ENCODE data around the gene LENG9. TPM values are rescaled to one million over a fixed set of nuclear protein-coding genes. Genes with fewer than 3 reads are reported as not detected.
"Not testable (repeated sequence)": the region's sequence is repeated elsewhere in the genome, so short reads cannot be mapped to it uniquely, and the experiment has no call there.

LENG9 gene
- 6.0 and 7.5 TPM in 2 replicates for total RNA-seq

DNA sequence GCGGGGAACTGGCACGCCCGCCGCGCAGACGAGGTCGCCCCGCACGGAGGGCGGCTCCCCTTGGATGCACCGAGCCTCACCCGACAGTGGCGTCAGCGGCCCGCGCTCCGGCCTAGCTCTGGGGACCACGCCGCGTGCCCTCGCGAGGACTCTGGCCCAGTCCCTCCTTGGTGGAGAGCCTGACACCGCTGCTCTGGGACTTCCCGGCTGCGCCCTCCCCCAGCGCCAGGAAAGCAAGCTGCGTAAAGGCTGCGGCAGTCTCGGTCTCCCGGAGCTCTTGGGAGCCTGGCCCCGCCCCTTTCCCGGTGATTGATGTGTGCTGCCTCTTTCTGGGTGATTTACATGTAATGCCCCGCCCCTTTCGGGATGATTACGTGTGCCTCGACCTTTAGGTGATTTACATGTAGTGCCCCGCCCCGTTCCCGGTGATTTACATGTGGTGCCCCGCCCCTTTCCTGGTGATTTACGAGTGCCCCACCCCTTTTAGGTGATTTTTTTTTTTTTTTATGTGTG, at the start of gene LENG9:
TSS of gene LENG9 (minus strand) at position 248 of the 513 bp plus-strand sequence. CDS start 252 bp downstream, outside the sequence.
- DNase-seq = peak; percentile 100

DNA sequence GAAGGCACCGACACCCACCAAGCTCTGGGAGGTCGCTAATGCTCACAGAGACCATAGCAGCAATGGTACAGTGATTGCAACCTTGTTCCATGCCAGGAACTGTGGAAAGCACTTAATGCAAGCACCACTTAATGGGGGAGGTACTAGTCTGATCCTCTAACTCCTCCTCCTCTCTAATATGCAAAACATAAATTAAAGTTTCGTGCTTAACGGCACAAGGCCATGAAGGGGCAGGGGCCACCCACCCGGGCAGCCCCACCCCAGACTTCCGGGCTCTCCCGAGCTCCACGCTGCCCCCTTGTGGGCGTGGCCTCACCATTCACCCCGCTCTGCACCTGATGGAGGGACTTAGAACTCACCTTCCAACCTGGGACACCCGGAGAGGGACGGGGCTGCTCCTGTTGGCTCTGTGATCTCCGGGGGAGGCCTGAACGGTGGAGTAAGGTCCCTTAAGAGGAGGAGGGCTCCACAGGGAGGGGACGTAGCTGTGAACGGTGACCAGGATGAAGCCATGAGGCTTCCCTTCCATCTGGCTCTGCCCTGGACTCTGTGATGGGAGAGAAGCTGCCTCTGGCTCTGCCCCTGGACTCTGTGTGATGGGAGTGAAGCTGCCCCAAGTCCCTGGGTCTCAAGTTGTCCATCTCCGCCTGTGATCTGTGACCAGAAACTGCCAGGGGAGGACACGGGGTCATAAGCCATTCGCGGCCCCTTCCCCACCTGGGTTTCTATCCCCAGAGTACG, 45.8 kb upstream of the LENG9 start:
- DNase-seq = not testable (repeated sequence)

DNA sequence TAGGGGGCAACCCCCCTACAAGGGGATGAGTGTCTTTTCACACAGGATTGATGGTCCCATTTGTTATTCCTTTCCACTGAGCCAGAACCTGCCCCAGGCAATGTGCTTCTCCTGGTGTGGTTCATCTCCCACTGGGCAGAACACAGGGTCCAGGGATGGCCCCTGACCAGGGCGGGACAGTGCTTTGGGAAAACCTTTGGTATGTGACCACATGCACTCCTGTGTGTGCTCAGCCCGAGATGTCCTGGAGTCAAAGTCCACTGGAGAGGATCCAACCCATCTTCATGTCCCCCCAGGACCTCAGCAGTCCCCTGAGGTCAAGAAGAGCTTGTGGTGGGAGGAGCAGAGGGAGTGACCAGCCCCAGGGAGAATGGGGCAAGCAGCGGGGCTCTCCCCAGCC, 44.9 kb upstream of the LENG9 start:
- DNase-seq = not testable (repeated sequence)

DNA sequence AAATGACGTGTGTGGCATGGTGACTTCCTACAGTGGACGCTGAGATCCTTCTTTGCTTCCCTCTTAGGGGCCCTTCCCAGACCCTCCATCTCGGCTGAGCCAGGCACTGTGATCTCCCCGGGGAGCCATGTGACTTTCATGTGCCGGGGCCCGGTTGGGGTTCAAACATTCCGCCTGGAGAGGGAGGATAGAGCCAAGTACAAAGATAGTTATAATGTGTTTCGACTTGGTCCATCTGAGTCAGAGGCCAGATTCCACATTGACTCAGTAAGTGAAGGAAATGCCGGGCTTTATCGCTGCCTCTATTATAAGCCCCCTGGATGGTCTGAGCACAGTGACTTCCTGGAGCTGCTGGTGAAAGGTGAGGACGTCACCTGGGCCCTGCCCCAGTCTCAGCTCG, 44.2 kb upstream of the LENG9 start:
- no peak for DNase-seq

DNA sequence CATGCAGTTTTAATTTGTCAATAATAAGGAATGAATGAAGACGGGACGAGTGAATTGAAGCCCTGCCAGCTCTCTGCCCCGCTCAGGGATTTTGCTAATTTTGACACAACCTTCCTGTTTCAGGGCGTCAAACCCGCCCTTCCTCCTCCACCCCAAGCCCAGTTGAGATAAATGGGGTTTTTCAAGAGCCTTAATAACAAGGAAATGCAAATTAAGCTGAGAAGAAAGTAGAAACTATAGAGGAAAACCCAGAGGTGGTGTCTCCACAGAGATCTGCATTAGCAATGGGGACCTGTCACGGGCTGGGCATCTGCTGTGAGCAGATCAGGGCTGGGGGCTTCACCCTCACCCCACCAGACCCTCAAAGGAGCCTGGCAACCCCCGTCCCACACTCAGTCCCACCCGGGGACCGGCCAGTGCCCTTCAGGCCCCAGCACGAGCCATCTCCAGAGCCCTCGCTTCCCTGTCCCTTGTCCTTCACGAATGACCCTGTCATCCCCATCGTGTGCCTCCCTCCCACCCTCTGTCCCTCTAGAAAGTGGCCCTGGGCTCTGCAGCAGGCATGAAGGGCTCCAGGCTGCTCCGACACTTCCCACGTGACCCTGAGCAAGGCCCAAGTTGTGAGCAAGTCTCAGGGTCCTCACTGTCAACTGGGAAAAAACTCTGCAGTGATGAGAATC, 43.6 kb upstream of the LENG9 start:
- DNase-seq = not testable (repeated sequence)

DNA sequence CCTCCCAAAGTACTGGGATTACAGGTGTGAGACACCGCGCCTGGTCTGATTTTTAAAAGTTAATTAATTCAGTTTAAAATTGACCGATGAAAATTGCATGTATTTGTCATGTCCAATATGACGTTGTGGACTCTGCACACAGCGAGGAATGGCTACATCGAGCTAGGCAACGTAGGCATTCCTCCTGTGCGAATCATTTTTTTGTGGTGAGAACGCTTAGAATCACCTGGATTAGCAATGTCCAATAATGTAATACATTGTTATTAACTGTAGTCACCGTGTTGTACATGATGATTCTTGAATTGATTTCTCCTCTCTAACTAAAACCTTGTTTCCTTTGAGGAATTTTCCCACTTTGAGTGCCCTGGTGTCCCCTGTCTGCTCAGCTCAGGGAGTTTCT, 42.5 kb upstream of the LENG9 start:
- no peak for DNase-seq

DNA sequence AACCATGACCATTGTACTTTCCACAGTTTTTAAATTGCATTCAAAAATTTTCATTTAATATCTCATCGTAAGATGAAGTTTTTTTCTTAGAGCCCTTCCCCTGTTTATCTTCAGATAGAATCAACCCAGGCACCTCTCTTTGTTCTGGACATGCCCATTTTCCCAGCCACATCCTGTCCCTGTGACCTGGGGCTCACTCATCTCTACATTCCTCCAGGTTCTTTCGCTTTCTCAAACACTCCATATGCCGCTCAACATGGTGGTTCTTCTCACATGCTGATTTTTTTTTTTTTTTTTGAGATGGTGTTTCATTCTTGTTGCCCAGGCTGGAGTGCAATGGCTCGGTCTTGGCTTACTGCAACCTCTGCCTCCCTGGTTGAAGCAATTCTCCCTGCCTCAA, 42.0 kb upstream of the LENG9 start:
- not testable (repeated sequence) for DNase-seq

DNA sequence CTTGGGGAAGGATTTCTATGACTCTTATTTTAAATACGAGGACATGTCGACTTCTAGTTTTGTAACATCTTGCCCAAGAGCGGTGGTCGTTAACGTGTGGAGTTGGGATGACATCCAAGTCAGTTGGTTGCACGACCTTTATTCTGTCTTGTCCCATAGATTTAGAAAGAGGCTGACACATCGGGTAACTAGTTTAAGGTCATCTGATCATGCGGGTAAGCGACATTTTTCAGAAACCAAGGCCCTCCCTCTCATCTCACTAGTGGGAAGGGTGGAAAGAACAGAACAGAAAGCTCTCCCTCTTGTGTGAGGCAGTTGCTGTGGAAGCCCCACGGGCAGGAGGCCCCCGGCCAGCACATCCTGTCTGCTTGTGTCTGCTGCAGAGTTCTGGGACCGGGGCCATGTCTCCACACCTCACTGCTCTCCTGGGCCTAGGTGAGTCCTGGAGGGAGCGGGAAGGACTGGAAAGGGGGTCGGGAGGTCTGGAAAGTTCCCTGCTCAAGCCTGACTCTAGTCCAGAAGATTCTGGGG, 39.0 kb upstream of the LENG9 start, which contains the start of gene LAIR2:
TSS of gene LAIR2 (plus strand) at position 314 of the 531 bp plus-strand sequence. CDS start at position 402, 88 bp downstream.
- DNase-seq = no peak

DNA sequence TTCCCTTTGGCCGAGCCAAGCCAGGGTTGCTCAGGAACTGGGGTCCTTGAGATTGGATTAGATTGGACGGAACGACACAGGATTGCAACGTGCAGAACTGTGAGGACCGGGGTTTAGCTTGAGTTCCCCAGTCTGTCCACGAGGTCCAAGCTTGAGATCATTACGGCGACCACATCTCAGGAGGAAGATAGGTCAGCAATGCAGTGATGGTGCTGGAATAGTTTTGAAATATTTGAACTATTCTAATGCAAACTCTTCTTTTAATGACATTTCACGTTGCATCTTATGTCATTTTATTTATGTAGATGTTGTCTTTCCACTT, 34.8 kb upstream of the LENG9 start:
- DNase-seq = not testable (repeated sequence)

DNA sequence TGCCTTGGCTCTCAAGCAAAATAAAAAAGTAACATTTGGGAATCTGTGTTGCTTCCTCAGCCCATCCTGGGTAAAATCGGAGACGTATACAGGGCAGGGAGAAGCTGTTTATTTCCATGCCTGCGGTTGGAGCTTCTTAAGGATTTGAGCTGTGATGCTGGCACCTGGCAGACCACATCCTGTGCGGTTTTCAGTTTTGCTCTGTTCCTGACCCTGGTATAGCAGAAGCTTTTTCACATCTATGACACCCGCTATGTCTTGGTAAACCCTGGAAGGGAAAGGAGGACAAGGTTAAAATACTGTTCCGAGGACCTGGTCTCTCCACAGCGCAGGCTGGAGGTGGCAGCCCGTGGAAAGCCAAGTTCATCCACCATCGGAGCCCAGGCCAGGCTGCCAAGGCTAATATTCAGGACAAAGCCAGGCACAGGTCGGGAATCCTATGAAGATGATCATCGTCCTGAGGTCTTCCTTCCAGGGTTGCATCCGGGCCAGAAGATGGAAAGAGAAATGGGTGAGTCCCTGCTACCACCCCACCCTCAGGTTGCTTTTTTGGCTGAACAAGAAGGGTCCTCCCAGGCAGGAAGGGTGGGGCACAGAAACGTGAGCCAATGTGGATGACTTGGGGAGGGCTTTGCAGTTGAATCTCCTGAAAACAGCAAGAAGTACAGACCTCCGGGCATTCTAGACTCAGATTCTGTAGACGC, 34.3 kb upstream of the LENG9 start:
- DNase-seq = not testable (repeated sequence)

DNA sequence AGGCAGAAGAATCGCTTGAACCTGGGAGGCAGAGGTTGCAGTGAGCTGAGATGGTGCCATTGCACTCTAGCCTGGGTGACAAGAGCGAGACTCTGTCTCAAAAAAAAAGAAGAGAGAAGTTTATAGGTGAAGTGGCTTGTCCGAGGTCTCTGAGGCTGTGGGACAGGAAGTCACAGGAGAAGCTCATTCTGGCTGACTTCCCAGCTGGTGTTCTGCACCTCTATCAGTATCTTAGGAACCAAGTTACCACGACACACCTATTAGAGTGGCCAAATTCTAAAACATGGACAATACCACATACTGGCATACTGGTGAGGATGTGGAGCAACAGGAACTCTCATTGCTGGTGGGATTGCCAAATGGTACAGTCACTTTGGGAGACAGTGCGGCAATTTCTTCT, 31.7 kb upstream of the LENG9 start:
- DNase-seq = not testable (repeated sequence)

DNA sequence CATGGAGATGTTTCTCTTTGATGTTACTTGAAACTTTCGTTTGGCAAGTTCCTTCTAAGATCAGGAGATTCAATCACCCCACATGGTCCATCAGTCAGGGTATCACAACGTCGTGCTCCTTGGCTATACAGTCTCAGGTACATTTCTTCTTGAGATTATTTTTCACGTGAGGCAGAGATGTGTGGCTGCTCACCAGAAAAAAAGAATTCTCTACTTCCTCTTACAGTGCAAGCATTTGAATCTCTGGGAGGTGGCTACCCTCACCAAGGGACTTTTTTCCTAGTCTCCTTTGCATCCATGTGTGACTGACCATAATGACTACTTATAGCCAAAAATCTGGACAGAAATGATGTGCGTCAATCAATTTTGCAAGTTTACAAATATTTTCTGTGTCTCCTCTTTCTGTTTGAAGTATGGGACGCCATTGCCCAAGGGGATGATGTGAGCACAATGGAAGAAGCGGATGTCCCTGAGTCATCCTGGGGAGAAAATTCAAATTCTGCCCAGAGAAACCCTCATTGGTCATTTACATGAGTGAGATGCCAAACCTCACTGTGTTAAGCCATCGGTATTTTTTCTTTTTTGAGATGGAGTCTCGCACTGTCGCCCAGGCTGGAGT, 30.5 kb upstream of the LENG9 start:
- DNase-seq = no peak

DNA sequence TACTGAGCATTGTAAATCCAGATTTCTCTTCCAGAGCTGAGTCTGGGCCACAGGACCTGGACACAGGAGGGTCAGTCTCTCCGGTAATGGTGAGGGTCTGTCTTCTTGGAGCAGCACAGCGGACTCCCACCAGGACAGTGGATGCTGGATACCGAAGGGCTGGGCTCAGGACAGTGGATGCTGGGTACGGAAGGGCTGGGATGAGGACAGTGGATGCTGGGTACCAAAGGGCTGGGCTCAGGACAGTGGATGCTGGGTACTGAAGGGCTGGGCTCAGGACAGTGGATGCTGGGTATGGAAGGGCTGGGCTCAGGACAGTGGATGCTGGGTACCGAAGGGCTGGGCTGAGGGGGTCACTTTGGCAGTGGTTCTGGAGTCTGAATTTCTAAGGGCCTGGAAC, 29.5 kb upstream of the LENG9 start:
- DNase-seq = not testable (repeated sequence)

DNA sequence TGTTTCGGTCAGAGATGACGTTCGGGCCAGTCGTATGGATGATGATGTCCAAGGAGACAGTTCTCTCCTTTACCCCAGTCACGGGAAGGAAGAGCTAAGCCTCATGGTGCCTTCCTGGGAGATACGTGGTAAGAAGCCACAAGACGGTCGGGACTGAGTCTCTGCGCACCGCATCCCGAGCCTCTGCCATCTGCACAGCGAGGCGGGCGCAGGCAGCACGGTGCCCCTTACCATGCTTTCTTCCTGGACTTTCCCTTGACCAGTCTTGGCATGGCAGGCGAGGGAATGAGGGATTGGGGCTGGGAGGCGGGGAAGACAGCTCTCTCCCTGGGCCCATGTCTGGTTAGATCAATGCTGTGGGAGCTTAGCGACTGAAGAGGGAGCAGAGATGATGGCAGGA, 29.0 kb upstream of the LENG9 start:
- no peak for DNase-seq

DNA sequence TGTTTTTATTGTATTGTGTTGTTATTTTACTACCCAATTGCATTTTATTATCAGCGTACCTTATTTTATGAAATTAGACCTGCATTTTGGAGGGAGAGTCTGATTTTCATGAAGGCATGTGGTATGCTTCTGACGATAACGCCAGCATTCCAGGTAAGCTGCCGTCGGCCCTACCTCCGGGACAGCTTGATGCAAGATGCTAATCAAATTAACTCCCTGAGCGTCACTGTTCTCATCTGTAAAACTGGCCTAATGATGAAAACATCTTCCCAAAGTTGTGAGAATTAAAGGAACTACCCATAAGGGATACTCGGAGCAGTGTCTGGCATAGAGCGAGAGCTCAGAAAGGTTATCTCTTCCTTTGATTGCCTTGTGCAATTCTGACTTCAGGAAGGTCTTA, 26.2 kb upstream of the LENG9 start:
- no peak for DNase-seq

DNA sequence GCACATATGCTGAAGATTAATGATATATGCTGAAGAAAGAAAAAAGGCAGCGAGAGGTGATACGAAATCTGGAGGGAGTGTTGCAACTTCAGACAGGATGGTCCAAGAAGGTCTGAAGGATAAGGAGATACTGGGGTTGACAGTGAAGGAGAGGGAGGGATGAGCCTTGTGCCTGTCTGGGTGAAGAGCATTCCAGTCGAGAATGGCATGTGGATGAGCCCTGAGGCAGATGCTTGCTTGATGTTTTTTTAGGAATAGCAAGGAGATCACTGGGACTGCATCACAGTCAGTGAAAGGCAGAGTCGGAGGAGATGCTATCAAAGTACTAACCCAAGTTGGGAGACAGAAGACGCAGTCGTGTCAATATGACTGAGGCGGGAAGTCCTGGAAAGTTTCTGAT, 25.8 kb upstream of the LENG9 start:
- DNase-seq = no peak

DNA sequence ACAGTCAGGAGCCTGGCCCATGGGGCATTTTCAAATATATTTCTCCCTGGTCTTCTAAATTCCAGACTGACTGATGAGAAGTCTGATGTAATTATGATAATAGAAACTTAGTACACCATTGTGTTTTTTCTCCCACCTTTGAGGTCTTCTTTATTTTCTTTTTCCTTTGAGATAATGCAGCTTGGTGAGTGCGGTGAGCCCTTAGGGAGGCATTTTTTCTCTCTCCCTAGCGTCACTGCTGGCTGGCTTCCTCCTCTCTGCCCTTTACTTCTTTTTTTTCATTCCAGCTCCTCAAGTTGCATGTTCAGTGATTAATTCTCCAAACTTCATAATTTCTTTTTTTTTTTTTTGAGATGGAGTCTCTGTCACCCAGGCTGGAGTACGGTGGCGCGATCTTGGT, 22.3 kb upstream of the LENG9 start:
- DNase-seq = no peak

DNA sequence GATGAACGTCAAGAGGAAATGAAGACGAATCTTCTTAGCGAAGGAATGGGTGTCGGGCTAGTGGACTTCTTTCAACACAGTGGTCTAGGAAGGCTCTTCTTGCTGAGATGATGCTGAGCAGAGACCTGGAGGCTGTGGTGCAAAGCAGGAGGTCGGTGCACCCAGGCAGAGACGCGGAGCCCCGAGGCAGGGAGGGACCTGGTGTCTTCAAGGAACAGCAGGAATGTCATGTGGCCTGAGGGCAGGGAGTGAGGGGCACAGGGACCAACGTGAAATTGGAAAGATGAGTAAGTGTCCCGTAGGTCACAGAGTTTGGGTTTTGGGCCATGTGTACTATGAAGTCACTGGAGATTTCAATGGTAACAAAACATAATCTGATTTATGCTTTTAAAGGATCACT, 20.9 kb upstream of the LENG9 start:
- DNase-seq = no peak

DNA sequence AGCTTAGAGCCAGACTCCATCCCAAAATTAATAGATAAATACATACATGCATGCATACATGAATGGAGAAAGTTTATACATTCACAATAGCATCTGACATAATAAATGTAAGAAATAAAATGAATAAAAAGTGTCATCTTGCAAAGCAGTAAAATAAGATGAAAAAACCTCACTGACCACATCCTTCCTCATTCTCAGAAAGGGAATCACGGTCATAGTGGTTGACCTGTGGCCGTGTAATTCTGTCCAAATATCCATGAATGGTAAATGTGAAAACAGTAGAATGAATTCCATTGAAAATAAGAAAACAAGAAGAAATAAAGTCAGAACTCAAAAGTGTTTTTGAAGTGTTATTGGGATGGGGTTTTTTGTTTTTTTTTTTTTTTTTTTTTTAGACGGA, 19.3 kb upstream of the LENG9 start:
- no peak for DNase-seq

DNA sequence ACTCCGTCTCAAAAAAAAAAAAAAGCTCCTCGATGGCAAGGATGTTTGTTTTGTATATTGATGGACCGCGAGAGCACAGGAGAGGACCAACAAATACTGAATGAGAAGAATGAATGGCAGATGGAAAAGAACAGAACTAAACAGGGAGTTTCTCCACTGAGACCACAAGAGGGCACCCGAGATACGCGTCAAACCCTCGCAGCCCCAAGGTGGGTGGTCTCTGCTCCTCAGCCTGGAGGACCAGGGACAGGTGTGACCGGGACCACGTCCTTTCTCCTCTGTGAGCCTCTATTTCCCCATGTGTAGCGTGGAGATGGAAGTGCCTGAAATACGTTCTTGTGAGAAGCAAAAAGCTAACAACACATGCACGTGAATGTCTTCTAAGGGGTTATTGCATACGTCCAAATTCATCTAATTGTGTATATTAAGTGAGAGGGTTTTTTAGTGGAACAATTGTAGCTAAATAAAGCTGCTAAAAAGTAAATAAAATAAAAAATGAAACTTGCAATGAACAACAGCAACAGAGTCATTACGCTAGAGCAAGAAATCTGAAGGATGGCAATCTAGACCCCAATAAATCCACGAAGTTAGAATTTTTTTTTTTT, 17.9 kb upstream of the LENG9 start:
- DNase-seq = peak; percentile 77

DNA sequence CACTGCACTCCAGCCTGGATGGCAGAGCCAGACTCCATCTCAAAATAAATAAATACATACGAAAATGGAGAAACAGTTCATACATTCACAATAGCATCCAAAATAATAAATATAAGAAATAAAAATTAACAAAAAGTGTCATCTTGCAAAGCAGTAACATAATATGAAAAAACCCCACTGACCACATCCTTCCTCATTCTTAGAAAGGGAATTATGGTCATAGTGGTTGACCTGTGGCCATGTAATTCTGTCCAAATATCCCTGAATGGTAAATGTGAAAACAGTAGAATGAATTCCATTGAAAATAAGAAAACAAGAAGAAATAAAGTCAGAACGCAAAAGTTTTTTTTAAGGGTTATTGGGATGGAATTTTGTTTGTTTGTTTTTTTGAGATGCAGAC, 16.5 kb upstream of the LENG9 start:
- DNase-seq = no peak

DNA sequence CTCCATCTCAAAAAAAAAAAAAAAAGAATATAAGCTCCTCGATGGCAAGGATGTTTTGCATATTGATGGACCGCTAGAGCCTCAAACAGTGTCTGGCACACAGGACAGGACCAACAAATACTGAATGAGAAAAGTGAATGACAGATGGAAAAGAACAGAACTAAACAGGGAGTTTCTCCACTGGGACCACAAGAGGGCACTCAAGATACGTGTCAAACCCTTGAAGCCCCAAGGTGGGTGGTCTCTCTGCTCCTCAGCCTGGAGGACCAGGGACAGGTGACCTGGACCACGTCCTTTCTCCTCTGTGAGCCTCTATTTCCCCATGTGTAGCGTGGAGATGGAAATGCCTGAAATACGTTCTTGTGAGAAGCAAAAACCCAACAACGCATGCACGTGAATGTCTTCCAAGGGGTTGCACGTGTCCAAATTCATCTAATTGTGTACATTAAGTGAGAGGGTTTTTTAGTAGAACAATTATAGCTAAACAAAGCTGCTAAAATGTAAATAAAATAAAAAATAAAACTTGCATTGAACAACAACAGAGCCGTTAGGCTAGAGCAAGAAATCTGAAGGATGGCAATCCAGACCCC, 15.2 kb upstream of the LENG9 start:
- peak; percentile 78 for DNase-seq

All from dermis blood vessel endothelial cell (primary cell).